Measurements from ENCODE around the gene GPR15.

The GPR15 gene

DNA sequence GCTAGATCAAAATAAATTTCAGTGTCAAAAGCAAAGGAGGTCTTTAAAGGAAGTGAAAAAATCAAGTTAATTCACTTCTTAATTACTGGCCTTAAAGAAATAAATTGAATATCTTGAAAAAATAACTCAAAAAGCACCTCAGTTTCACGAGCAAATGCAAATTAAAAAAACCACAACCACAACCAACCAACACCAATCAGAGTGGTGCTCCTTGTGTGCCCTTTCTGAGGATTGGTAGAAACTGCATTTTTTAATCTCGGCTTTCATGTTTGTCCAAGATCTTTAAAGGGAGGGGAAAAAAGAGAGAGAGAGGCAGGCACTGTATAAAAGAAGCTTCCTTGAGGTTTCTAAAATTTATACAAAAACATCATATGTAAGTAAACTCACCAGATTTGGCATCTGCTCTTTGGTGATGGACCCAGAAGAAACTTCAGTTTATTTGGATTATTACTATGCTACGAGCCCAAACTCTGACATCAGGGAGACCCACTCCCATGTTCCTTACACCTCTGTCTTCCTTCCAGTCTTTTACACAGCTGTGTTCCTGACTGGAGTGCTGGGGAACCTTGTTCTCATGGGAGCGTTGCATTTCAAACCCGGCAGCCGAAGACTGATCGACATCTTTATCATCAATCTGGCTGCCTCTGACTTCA is at the start of gene GPR15:
Gene GPR15 (plus strand): TSS at position 357 of the 653 bp plus-strand sequence. CDS start 56 bp downstream, at position 413.
- no peak for DNase-seq

DNA sequence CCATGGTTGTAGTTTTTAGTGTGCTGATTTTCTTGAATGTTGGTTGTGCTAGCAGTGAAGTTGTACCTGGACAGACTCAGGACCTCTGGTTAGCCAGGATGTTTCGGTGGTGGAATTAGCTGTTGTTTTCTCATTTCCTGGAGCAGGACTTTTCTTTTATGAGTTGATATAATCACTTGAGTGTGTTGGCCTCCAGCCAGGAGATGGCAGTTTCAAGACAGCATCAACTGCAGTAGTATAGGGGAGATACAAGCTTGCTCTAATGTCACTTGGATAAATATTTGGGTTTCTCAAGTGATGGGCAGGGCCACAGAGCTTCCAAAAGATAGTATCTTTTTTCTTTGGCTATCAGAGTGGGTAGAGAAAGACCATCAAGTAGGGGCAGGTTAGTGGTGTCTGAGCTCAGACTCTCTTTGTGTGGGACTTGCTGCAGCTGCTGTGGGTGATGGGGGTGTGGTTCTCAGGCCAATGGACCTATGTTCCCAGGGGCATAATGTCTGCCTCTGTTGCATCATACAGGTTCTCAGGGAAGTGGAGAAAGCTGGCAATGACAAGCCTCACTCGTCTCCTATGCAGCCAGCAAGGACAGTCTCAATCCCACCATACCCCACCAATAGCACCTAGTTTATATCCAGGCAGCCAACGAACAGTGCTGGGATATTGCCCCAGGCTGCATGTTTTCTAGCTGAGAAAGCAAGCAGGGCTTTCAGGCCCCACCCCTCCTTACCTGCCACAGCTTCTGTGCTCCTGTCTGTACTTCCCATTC is 48.9 kb upstream of the GPR15 start:
- DNase-seq, result no peak

DNA sequence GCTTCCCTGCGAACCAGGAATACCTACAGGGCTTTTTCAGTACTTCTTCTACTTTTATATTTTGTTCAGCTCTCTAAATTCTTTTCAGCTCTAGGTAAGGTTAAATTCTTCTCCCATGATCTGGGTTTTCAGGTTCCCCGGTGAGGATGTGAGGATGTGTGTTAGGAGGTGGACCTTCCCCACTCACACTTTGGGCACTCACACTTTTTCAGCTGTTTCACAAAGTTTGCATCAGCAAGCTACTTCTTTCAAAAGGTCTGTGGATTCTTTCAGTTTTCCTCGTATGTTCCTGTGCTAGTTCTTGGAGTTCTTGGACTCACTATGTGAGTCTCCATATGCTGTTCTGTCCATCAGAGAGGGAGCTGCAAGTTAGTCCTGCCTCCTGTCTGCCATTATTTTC is 48.2 kb upstream of the GPR15 start:
- no peak for DNase-seq

DNA sequence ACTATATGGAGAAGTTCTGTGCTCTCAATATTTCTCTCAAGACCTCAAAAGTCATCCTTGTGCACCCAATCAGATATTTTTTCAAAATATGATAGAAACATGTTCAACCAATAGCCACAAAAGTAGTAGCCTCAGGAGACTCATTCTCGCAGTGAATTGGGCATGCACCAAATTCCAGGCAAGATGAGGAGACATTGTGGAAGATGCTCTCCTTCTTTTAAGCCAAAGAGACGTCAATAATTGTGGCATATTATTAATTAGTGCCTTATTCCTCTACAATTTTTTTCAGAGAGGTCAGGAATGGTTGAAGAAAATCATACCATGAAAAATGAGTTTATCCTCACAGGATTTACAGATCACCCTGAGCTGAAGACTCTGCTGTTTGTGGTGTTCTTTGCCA is 34.4 kb upstream of the GPR15 start, which contains the start of gene OR5K2:
Gene OR5K2 (plus strand): TSS at position 301 of the 400 bp plus-strand sequence. CDS start 0 bp downstream, at position 301.
- no peak for DNase-seq

DNA sequence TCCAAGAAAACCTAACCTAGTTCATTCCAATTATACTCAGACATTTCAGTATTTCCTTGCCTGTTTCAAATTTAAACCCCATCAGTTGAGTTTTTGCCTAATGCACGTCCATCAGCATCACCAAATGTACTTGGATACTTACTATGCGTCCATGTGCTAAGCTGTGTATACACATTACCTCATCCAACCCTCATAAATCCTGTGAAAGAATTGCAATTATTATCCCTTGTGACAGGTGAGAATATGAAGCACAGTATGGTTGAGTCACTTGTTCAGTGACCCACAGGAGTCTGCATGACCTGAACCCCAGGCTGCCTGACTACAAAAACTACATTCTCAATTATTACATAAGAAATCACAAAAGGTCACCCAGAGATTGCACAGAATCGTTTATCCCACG is 31.8 kb upstream of the GPR15 start:
- DNase-seq, result peak; percentile 98

DNA sequence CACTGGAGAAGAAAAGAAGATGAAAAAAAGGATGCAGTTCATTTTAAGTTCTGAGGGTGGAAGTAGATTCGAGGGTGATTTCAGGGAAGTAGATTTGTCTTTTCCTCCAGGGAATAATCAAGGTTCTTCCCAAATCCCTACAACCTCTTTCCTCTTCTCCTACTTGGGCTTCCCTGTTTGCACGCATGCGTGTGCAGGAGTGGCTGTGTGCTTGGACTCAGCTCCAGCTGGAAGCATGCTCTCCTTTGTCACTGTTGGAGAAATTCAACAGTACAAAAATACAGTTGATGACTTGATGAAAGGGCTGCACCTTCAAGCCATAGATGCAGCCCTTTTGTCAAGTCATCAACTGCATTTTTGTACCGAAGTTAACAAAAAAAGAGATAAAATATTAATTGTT is 30.5 kb upstream of the GPR15 start:
- no peak for DNase-seq

DNA sequence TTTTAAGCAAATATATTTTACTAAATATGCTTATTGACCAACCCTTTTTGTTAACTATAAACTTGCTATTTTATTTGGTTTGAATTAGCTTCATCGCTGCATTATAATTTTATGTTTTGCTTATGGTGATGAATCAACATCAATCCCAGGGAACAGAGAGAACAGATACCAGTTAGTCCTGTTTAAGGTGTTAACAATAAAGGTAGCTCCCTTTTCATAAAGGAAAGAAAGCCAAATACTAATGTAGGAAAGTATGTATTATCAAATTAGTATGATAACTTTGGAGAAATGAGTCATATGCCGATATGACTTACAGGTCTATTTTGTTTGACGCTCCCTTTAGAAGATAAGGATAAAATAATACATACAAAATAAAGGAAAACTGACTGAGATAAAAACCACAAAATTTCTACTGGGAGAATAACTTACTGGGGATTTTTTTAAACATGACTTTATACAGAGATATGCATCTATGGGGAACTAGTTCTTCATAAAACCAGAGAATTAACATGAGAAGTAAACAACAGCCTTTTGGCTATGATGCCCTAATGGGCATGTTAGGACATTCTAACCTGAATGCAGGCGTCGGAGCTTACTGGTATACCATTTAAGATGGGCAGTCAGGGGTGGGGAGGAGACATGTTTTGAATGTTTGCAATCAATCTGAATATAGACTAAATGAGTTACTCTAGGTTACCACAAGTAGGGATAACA is 29.8 kb upstream of the GPR15 start:
- DNase-seq, result no peak

DNA sequence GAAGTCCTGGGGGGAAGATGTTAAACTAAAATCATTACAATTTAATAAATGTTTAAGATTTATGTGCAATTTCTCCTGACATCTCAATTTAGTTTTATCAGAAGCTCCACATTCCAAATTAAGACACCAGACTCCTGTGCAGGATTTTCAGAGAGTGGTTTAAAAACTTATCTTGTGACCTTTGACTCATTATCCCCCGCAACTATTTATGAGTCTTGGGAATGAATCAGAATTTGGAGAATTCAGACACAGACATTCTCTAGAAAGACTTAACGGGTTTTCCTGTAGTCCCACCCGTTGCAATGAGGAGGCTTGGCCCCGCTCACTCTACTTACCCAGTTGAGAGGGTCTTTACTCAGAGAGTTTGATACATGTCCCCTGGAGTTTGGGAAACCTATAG is 27.2 kb upstream of the GPR15 start:
- no peak for DNase-seq

DNA sequence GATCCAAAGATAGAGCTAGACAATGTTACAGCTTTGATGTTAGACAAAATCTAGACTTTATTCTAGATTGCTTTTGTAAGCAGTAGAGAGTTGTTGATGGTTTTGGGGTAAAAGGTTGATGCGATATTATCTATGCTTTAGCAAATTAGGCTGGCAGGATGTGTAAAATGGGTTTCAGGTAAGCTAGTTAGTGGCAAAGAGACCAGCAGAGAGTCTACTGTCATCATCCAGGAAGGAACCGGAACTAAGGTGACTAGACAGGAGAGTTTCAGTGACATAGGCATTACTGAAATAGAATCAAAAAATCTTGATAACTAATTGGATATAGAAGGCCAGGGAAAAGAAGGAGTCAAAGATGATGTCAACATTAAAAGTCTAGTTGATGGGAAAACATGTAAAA is 23.2 kb upstream of the GPR15 start:
- no peak for DNase-seq

DNA sequence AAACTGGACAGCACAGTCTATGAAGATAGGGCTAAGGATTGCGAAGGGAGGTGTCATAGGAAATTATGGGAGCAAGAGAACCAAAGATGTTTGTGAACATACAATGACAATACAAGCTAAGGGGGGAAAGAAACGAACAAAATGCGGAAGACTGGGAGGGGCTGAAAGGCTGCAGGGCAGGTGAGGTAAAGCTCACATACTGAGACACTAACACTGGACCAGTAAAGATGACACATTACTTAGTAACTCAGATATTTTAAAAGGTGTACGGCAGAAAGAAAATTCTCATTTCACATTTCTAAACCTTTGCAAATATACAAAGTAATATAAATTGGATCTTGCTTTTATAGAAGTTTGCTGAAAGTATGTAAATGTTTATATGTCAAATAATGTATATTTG is 19.2 kb upstream of the GPR15 start:
- no peak for DNase-seq

DNA sequence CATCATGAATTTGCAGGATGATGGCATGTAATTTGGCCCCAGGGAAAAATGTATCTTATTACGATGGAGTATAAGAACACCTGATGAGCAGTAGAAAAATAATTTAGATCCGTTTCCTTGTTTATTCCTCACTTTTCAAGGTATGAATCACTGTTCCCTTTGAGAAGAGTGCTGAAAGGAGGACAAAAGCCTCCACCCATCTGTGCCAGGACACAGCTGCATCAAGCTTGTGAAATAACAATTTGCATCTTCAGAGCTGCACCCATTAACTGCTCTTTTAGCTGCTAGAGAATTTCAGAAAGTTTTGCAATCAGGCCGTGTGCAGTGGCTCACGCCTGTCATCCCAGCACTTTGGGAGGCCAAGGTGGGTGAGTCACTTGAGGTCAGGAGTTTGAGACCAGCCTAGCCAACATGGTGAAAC is 18.7 kb upstream of the GPR15 start:
- DNase-seq, result no peak

DNA sequence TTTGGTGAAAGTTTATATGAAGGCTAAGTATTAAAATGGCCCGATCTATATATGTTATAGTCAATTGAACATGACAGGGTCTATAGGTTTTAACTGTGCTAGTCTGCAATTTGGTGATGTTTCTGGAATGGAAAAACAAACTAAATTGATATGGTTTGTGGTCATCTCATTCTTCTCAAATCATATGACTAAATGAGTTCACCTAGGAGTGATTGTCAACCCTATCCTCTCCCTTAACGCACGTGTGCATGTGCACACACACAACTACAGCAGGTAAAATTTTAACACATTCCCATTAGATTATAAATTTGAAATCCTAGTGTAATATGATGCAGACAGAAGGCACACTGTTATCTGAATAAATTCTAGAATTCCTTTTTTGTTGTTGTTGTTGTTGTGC is 18.0 kb upstream of the GPR15 start:
- DNase-seq, result no peak

DNA sequence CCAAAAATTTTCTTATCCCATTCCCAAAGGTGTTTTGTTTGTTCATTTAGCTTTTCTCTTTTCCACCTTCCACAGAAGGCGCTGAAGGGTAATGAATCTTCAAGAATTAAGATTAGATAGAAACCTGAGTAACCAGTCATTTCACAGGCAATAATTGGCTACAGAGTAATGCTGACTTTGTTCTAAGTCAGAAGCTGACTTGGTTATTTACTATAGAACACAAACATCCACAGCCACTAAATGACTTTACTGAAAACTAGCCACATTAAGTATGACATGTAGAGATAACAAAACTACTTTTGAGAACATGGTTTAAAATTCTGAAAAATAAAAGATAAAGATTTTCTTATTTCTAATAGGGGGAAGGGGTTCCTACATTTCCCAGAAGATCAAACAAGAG is 16.8 kb upstream of the GPR15 start:
- DNase-seq, result no peak

DNA sequence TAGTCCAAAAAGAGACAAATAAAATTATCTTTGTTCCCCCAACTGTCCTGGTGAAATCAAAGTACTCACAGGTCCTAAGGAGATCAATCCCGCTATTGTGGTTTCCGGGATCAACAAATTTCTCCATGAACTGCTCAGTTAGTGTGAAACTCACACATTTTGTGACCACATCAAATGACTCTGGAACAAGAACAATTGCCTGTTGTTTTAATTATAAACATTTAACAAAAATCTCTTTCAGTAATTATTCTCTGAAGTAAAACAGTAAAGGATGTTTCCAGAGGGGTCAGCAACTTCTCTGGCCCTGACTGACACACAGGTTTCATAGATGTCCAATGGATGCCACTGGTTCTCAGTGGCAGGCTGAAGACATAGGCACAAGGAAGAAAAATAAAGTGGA is 13.0 kb upstream of the GPR15 start:
- DNase-seq, result no peak

DNA sequence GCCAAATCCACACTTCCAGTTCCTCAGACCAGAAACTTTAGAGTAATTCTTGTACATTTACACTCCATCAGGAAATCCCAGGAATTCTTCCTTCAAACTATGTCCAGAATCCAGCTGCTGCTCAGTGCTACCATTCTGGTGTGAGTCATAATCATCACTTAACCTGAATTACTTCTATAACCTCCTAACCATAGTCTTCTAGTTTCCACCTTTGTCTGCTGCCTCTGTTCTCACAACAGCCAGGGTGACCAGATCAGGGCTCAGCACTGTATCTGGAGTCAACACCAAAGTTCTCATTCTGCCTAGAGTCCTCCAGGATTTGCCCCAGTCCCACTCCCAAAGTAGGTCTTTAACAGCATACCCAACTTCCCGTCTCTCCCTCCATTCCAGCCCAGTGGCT is 12.4 kb upstream of the GPR15 start:
- no peak for DNase-seq

DNA sequence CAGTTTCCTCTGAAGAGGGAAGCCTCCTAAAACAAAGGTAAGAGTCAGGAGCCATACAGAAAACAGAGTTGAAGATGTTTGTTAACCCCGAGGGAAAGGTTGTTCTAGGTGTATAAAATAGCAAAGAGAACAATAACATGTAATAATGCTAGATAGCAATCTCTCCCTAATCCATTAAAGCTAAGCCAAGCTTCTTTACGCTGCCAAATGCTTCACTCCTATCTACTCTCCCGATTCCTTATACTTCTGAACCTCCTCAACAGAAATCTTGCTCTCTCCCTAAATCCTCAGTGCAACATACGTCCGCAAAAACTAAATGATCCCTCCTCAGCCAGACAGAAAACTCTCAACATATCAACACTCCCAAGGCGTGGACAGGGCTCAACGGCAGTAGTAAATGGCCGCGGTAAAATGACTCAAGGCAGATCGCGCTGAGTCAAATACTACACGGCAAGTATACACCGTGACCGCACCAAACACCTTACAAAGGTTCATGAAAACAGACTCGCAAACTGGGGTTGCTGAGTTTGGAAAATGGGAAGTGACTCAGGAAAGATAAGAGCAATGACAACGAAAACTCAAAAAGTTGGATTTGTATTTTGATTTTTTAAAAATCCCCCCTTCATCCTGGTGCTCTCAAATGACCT is 9.8 kb upstream of the GPR15 start:
- no peak for DNase-seq

DNA sequence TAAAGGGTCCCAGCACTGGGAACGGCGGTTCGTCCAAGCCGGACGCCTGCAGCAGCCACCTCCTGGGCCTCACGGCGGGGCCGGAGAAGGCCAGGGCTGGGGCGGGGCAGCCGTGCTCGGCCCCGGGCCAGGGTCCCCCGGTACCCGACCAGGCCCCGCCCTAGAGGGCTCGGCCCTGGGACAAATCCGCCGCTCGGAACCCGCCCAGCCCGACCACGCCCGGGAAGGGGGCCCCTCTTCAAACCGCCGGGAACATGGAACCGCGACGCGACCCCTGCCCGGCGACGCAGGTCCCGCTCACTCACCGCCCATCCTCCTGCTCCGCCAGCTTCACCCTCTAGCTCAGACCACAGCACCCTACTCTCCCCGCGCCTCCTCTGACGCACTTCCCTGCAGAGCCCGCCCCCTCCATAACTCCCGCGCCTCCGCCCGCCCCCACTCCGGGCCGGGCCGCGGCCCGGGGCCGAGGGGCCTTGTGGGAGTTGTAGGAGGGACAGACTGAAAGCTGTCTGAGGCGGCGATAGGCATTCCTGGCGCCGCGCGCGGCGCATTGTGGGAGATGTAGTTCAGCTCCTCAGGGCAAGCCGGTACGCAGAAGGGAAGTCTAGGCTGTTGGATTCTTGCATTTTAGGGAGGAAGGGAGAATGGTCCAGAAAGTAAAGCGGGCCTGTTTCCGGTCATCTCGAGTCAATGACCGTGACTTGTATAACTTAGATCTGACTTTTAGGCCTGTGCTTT is 9.1 kb upstream of the GPR15 start, which contains the start of gene CLDND1:
Gene CLDND1 (minus strand): TSS at position 359 of the 738 bp plus-strand sequence. CDS start 1,478 bp downstream, outside the sequence.
- DNase-seq, result peak; percentile 96

DNA sequence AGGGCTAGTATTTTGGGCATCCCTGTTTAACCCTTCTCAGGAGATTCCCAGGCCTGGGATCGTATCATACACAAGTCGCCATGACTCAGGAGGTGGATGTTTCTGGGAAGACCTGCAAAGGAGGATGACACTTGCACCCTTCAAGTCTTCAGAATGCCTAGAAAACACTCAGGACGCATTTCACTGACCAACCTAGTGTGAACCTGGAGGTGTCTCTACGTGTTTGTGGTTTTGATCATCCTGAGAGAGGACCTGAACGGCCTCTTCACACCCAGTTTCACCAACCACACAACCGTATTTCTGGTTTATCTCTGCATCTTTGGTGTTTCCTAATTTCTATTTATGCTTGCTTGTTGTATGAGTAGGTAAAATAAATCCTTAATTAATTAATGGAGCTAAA is 6.3 kb upstream of the GPR15 start:
- no peak for DNase-seq

DNA sequence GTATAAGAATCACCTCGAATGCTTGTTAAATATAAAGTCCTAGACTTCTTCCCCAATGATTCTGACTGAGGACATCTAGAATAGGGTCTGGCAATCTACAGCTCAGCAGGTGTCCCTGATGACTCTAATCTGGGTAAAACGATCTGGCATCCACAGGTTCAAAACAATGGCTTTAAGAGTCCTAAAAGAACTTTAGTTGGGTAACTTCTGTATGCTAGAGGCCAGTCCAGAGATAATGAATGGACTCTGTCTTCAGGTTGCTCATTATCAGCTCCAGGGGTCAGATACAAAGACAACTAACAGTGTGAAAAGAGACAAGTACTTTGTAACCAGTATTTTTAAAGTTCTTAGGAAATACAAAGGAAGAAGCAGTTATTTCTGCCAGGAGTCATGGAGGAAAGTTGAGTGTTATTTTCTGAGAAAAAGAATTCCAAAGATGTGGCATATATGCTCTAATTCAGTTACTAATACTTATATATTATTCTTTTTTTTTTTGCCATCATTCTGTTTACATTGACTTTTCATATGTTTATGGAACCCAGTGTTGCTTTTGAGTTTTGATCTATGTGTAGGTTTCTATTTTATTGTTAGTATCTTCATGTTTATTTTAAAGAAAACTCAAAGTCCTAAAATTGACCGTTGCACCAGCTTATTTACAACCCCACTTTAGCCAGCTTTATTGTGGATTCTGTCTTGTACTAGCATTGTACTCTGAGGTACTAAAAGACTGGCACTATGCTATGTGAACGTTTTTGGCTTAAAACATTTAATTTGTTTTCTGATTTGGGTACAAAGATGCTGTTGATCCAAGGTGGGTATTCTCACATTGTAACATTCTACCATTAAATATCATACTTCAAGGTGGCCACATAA is 3.1 kb upstream of the GPR15 start:
- no peak for DNase-seq

DNA sequence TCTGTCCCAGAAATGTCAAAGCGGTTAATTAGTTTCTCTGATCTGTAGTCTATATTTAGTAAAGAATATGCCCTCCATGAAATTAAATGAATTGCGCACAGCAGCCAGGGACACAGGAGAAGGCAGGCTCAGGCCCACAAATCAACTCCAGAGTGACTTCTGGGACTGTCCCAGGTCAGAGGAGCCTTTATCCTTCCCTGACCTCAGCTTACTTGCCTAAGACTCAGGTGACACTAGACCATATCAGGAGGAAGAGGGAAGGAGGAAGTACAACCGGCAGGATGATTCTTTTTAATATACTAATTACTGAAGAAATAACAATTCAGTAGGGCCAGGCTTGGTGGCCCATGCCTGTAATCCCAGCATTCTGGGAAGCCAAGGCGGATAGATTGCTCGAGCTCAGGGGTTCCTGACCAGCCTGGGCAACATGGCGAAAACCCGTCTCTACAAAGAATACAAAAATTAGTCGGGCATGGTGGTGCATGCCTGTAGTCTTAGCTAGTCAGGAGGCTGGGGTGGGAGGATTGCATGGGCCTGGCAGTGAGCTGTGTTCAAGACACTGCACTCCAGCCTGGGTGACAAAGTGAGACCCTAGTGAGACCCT is 1.8 kb upstream of the GPR15 start:
- DNase-seq, result no peak

DNA sequence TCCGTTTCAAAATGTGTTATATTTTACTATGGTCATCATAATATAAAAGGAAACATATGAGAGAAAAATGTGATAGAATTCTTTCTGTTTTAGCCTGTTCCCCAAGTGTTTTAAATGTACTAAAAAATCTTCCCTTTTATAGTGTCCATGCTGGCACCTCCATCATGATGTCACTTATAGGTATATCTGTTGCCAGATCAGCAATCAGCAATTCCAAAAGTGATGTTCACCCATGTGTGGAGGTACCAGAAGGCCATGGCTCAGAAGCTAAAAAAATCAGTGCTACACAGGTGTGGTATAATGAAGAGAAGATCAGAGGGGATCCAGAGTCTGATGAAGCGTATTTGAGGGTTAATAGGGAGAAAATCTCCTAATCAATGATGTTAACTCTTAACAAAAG is 1.1 kb upstream of the GPR15 start:
- DNase-seq, result no peak

Data from SHP77 treated with DMSO at 0.1 percent for 48 hours (cell line).